IMR-90 (cell line): ENCODE results near the gene SPAG4. TPM values are rescaled to one million over a fixed set of nuclear protein-coding genes. Genes with fewer than 3 reads are reported as not detected.

Source experiments
- ATAC-seq: fragments of 200-7000 bp; cut with Tn5 transposase; 2 replicates; pipeline ENCODE4 v1.9.1; 2020; ENCODE audit warnings: low read depth, mild to moderate bottlenecking, moderate library complexity
- BruUV-seq: library from RNA; stranded (reverse); fragments of 400-500 nt; replicated peaks from 2 replicates; lab custom pipeline; 2021; lab: Mats Ljungman, UMichigan
- CTCF ChIA-PET: fragments of 300-600 bp; formaldehyde crosslinking; extraction: SDS; loops from one replicate; lab custom pipeline; 2021; ENCODE audit warnings: antibody characterized with exemption; lab: Yijun Ruan, JAX
- POLR2A ChIA-PET: fragments of 300-600 bp; sonication (Branson Sonifier 250); formaldehyde crosslinking; loops from one replicate; lab custom pipeline; 2022; ENCODE audit warnings: antibody characterized with exemption; ENCODE audit not compliant: unreplicated experiment; lab: Charles Lee
- DNase-seq: peaks from one replicate; pipeline ENCODE4 v3.0.0; 2013
- H2AFZ ChIP-seq: replicated peaks from 2 replicates; pipeline ENCODE3; 2013; ENCODE audit warnings: low read length, mild to moderate bottlenecking; ENCODE audit not compliant: poor library complexity
- H2AK5ac ChIP-seq: 2 replicates; pipeline ENCODE4 v1.6.1; 2013; ENCODE audit warnings: low read depth, low read length, inconsistent platforms
- H2AK9ac ChIP-seq: replicated peaks from 2 replicates; pipeline ENCODE3; 2013; ENCODE audit warnings: mild to moderate bottlenecking, low read depth, low read length, moderate library complexity; ENCODE audit not compliant: poor library complexity
- H2BK120ac ChIP-seq: 2 replicates; pipeline ENCODE4 v1.6.1; 2013; ENCODE audit warnings: low read depth, low read length, inconsistent platforms
- H2BK15ac ChIP-seq: 3 replicates; pipeline ENCODE4 v1.6.1; 2013; ENCODE audit warnings: low read depth, low read length, inconsistent platforms
- H2BK20ac ChIP-seq: 2 replicates; pipeline ENCODE4 v1.6.1; 2013; ENCODE audit warnings: low read depth, mild to moderate bottlenecking, inconsistent platforms, low read length, moderate library complexity
- H2BK5ac ChIP-seq: 2 replicates; pipeline ENCODE4 v1.6.1; 2013; ENCODE audit warnings: mild to moderate bottlenecking, low read depth, low read length, inconsistent platforms; ENCODE audit not compliant: poor library complexity, severe bottlenecking
- H3K14ac ChIP-seq: replicated peaks from 2 replicates; pipeline ENCODE4 v1.6.1; 2013; ENCODE audit warnings: low read depth, low read length, inconsistent platforms
- H3K18ac ChIP-seq: 2 replicates; pipeline ENCODE4 v1.6.1; 2013; ENCODE audit warnings: low read depth, low read length, control low read depth
- H3K23ac ChIP-seq: 2 replicates; pipeline ENCODE4 v1.6.1; 2013; ENCODE audit warnings: low read depth, low read length, inconsistent platforms
- H3K27ac ChIP-seq: 2 replicates; pipeline ENCODE4 v1.5.1; 2013; ENCODE audit warnings: mild to moderate bottlenecking, control low read depth, low read length; ENCODE audit not compliant: insufficient read depth
- H3K27me3 ChIP-seq: 2 replicates; pipeline ENCODE4 v1.6.1; 2013; ENCODE audit warnings: low read length; ENCODE audit not compliant: control insufficient read depth, insufficient read depth
- H3K36me3 ChIP-seq: 2 replicates; pipeline ENCODE4 v1.6.1; 2013; ENCODE audit warnings: low read length, mixed read lengths; ENCODE audit not compliant: control insufficient read depth, insufficient read depth
- H3K4ac ChIP-seq: 2 replicates; pipeline ENCODE4 v1.6.1; 2013; ENCODE audit warnings: low read depth, low read length, inconsistent platforms
- H3K4me1 ChIP-seq: 2 replicates; pipeline ENCODE4 v1.6.1; 2013; ENCODE audit warnings: low read length, mixed read lengths; ENCODE audit not compliant: control insufficient read depth, insufficient read depth
- H3K4me2 ChIP-seq: 2 replicates; pipeline ENCODE4 v1.6.1; 2013; ENCODE audit warnings: low read depth, mild to moderate bottlenecking, control low read depth, low read length, moderate library complexity
- H3K4me3 ChIP-seq: 2 replicates; pipeline ENCODE4 v1.5.1; 2013; ENCODE audit warnings: low read depth, mild to moderate bottlenecking, control low read depth, low read length, moderate library complexity; ENCODE audit not compliant: insufficient read depth
- H3K56ac ChIP-seq: 2 replicates; pipeline ENCODE4 v1.6.1; 2013; ENCODE audit warnings: low read length, inconsistent platforms; ENCODE audit not compliant: insufficient read depth; ENCODE audit errors: extremely low read depth
- H3K79me1 ChIP-seq, 2 experiments: 2 replicates each; pipeline ENCODE4 v1.6.1; 2013; ENCODE audit warnings: low read length in 2 of 2, inconsistent platforms in 1 of 2, low read depth in 1 of 2
- H3K9ac ChIP-seq: 2 replicates; pipeline ENCODE4 v1.6.1; 2013; ENCODE audit warnings: low read depth, low read length, control low read depth
- H3K9me1 ChIP-seq: 2 replicates; pipeline ENCODE4 v1.6.1; 2013; ENCODE audit warnings: low read length, inconsistent platforms; ENCODE audit not compliant: insufficient read depth
- H3K9me3 ChIP-seq: 2 replicates; pipeline ENCODE4 v1.6.1; 2013; ENCODE audit warnings: low read length; ENCODE audit not compliant: control insufficient read depth, insufficient read depth
- H4K20me1 ChIP-seq: 2 replicates; pipeline ENCODE4 v1.6.1; 2013; ENCODE audit warnings: low read length, inconsistent platforms; ENCODE audit not compliant: insufficient read depth
- H4K5ac ChIP-seq: 2 replicates; pipeline ENCODE4 v1.6.1; 2013; ENCODE audit warnings: mild to moderate bottlenecking, low read depth, low read length, control low read depth
- H4K8ac ChIP-seq, 2 experiments: 2 replicates each; pipeline ENCODE4 v1.6.1; 2013; ENCODE audit warnings: low read depth in 2 of 2, low read length in 2 of 2, control low read depth in 1 of 2, inconsistent platforms in 1 of 2
- H4K91ac ChIP-seq: 2 replicates; pipeline ENCODE4 v1.6.1; 2013; ENCODE audit warnings: low read depth, low read length, inconsistent platforms; ENCODE audit not compliant: insufficient read depth
- BHLHE40 ChIP-seq: fragments of 150-350 bp; IDR thresholded peaks from 2 replicates; pipeline ENCODE4 v1.6.1; 2016; ENCODE audit warnings: mild to moderate bottlenecking, low read depth, low read length
- CEBPB ChIP-seq: IDR thresholded peaks from 2 replicates; pipeline ENCODE4 v1.6.1; 2012; ENCODE audit warnings: low read depth, low read length, improper control_type of control experiment
- CHD1 ChIP-seq: IDR thresholded peaks from 2 replicates; pipeline ENCODE4 v1.6.1; 2012; ENCODE audit warnings: low read depth, low read length, improper control_type of control experiment
- FOS ChIP-seq: fragments of 150-350 bp; IDR thresholded peaks from 2 replicates; pipeline ENCODE4 v1.6.1; 2016; ENCODE audit warnings: low read depth, low read length
- MAFK ChIP-seq: IDR thresholded peaks from 2 replicates; pipeline ENCODE4 v1.6.1; 2012; ENCODE audit warnings: low read depth, low read length, improper control_type of control experiment
- MAZ ChIP-seq: IDR thresholded peaks from 2 replicates; pipeline ENCODE4 v1.6.1; 2012; ENCODE audit warnings: low read depth, mild to moderate bottlenecking, low read length, improper control_type of control experiment, moderate library complexity, borderline replicate concordance
- MXI1 ChIP-seq: IDR thresholded peaks from 2 replicates; pipeline ENCODE4 v1.6.1; 2012; ENCODE audit warnings: low read depth, mild to moderate bottlenecking, low read length, moderate library complexity, borderline replicate concordance
- NFE2L2 ChIP-seq: fragments of 150-350 bp; IDR thresholded peaks from 2 replicates; pipeline ENCODE4 v1.6.1; 2016; ENCODE audit warnings: low read depth, mild to moderate bottlenecking, low read length
- POLR2A ChIP-seq: IDR thresholded peaks from 2 replicates; pipeline ENCODE4 v1.6.1; 2012; ENCODE audit warnings: mild to moderate bottlenecking, low read depth, low read length
- RCOR1 ChIP-seq: IDR thresholded peaks from 2 replicates; pipeline ENCODE4 v1.6.1; 2012; ENCODE audit warnings: mild to moderate bottlenecking, low read length, improper control_type of control experiment; ENCODE audit not compliant: insufficient replicate concordance
- RFX5 ChIP-seq: IDR thresholded peaks from 2 replicates; pipeline ENCODE4 v1.8.0; 2012; ENCODE audit warnings: low read depth, mild to moderate bottlenecking, low read length, moderate library complexity
- SMC3 ChIP-seq: fragments of 150-350 bp; IDR thresholded peaks from 2 replicates; pipeline ENCODE4 v1.6.1; 2016; ENCODE audit warnings: low read depth, mild to moderate bottlenecking, antibody characterized with exemption, low read length, moderate library complexity
- WGBS, 2 experiments: methylation state at CpG; one replicate each; pipeline versions ENCODE4 v1.1.5 to v1.1.7; 2013; ENCODE audit warnings: missing lambda C conversion rate in 2 of 2; ENCODE audit not compliant: insufficient read length in 1 of 2; ENCODE audit errors: extremely low coverage in 2 of 2; 5-methylcytosine and 5-hydroxymethylcytosine counted together
- dilution Hi-C: fragments of 300-500 bp; cut with HindIII; formaldehyde crosslinking; loops from one replicate; pipeline ENCODE4 v1.14.3; 2018; ENCODE audit warnings: low sequenced_read_pairs; ENCODE audit not compliant: unreplicated experiment
- in situ Hi-C: fragments of 300-500 bp; cut with MboI; formaldehyde crosslinking; loops from 3 replicates; pipeline ENCODE4 v1.14.3; 2019; ENCODE audit warnings: low sequenced_read_pairs, inconsistent platforms, mixed read lengths
- intact Hi-C: fragments of 100-400 bp; cut with micrococcal nuclease; formaldehyde crosslinking; loops from 2 replicates; pipeline ENCODE4 v1.10.0; 2022
- polyA plus RNA-seq, 3 experiments: library from polyadenylated mRNA; depleted of rRNA; stranded (reverse); fragments of >200 nt; gene quantifications; 2 replicates each; pipeline ENCODE4 v1.2.3, GENCODE V29; 2012; ENCODE audit warnings: low replicate concordance in 1 of 3
- total RNA-seq: library from RNA; depleted of rRNA; stranded (reverse); fragments of >200 nt; gene quantifications from 2 replicates; pipeline ENCODE4 v1.2.3, GENCODE V29; 2012
- TF ChIP-seq, protein P1 (sequence below): fragments of 150-350 bp; IDR thresholded peaks from 2 replicates; pipeline ENCODE4 v1.6.1; 2016; ENCODE audit warnings: low read depth, mild to moderate bottlenecking, low read length, moderate library complexity, borderline replicate concordance
- TF ChIP-seq, protein P2 (sequence below): conservative IDR thresholded peaks from 2 replicates; pipeline ENCODE4 v1.5.1; 2012; ENCODE audit warnings: mild to moderate bottlenecking, low read depth, low read length, improper control_type of control experiment

Gene SPAG4
- total and polyA plus RNA-seq, 2 of the 4 experiments (the other 2 are of a cell fraction), result 1.8 to 5.5 TPM

GRCh38 chr20:35669681-35670080 is 54.1 kb downstream of the SPAG4 start:
- no peak overlapping the region for H4K8ac ChIP-seq
- H3K56ac ChIP-seq, result no peak overlapping the region
- no peaks in the 10 kb centered on the region for H4K20me1 ChIP-seq
- no peak for DNase-seq
- H2BK5ac ChIP-seq, result no peak overlapping the region
- no peak overlapping the region for H4K91ac ChIP-seq
- TF ChIP-seq MAFK (no peak), CEBPB (no peak), NFE2L2 (no peak), RCOR1 (no peak), POLR2A (no peak), SMC3 (no peak), MAZ (no peak), RFX5 (no peak), MXI1 (no peak), CHD1 (no peak), FOS (no peak), BHLHE40 (no peak)
- TF ChIP-seq, protein P1, sequence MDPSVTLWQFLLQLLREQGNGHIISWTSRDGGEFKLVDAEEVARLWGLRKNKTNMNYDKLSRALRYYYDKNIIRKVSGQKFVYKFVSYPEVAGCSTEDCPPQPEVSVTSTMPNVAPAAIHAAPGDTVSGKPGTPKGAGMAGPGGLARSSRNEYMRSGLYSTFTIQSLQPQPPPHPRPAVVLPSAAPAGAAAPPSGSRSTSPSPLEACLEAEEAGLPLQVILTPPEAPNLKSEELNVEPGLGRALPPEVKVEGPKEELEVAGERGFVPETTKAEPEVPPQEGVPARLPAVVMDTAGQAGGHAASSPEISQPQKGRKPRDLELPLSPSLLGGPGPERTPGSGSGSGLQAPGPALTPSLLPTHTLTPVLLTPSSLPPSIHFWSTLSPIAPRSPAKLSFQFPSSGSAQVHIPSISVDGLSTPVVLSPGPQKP, result no peak
- TF ChIP-seq, protein P2, sequence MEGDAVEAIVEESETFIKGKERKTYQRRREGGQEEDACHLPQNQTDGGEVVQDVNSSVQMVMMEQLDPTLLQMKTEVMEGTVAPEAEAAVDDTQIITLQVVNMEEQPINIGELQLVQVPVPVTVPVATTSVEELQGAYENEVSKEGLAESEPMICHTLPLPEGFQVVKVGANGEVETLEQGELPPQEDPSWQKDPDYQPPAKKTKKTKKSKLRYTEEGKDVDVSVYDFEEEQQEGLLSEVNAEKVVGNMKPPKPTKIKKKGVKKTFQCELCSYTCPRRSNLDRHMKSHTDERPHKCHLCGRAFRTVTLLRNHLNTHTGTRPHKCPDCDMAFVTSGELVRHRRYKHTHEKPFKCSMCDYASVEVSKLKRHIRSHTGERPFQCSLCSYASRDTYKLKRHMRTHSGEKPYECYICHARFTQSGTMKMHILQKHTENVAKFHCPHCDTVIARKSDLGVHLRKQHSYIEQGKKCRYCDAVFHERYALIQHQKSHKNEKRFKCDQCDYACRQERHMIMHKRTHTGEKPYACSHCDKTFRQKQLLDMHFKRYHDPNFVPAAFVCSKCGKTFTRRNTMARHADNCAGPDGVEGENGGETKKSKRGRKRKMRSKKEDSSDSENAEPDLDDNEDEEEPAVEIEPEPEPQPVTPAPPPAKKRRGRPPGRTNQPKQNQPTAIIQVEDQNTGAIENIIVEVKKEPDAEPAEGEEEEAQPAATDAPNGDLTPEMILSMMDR, result no peak
- no peak overlapping the region for H2AK9ac ChIP-seq
- no peaks in the 10 kb centered on the region for H3K4me1 ChIP-seq
- no peak overlapping the region for H3K4me2 ChIP-seq
- CTCF ChIA-PET, result no interaction called here
- H3K27me3 ChIP-seq, result no peaks in the 10 kb centered on the region
- no CpG with 5 or more reads among the region's 1 CpG for WGBS, 2 experiments
- no peak for ATAC-seq
- no peak overlapping the region for H3K18ac ChIP-seq
- intact Hi-C loops, result loop anchor here (10.0 kb wide), 1 partner anchor 105 kb away; no protein-coding TSS in a partner anchor
- in situ Hi-C loops, result no loop called here
- no peak overlapping the region for H3K9ac ChIP-seq
- H2BK120ac ChIP-seq, result no peak overlapping the region
- H3K27ac ChIP-seq, result no peak overlapping the region
- no peak overlapping the region for H3K4ac ChIP-seq
- H4K5ac ChIP-seq, result no peak overlapping the region
- H3K14ac ChIP-seq, result no peak overlapping the region
- H3K4me3 ChIP-seq, result no peak overlapping the region
- H2BK15ac ChIP-seq, result no peak overlapping the region
- POLR2A ChIA-PET, result no interaction called here
- dilution Hi-C loops, result no loop called here
- BruUV-seq, result no TSS peak
- H3K9me3 ChIP-seq, result no peaks in the 10 kb centered on the region
- no peak overlapping the region for H2BK20ac ChIP-seq
- peaks cover 39% of the 10 kb centered on the region for H3K36me3 ChIP-seq
- H2AFZ ChIP-seq, result no peak overlapping the region
- no peak overlapping the region for H2AK5ac ChIP-seq
- no peaks in the 10 kb centered on the region; a peak in 2 of 4 replicates for H3K79me1 ChIP-seq
- peaks cover 8% of the 10 kb centered on the region; the same call in 1 of the 2 replicates for H3K9me1 ChIP-seq
- H3K23ac ChIP-seq, result no peak overlapping the region
